Measurements from ENCODE around the gene CLCN1. TPM values are rescaled to one million over a fixed set of nuclear protein-coding genes. Genes with fewer than 3 reads are reported as not detected.
"Not testable (repeated sequence)": the region's sequence is repeated elsewhere in the genome, so short reads cannot be mapped to it uniquely, and the experiment has no call there.

Gene CLCN1
- total RNA-seq, 1 donor from 2014 or later = not detected

DNA sequence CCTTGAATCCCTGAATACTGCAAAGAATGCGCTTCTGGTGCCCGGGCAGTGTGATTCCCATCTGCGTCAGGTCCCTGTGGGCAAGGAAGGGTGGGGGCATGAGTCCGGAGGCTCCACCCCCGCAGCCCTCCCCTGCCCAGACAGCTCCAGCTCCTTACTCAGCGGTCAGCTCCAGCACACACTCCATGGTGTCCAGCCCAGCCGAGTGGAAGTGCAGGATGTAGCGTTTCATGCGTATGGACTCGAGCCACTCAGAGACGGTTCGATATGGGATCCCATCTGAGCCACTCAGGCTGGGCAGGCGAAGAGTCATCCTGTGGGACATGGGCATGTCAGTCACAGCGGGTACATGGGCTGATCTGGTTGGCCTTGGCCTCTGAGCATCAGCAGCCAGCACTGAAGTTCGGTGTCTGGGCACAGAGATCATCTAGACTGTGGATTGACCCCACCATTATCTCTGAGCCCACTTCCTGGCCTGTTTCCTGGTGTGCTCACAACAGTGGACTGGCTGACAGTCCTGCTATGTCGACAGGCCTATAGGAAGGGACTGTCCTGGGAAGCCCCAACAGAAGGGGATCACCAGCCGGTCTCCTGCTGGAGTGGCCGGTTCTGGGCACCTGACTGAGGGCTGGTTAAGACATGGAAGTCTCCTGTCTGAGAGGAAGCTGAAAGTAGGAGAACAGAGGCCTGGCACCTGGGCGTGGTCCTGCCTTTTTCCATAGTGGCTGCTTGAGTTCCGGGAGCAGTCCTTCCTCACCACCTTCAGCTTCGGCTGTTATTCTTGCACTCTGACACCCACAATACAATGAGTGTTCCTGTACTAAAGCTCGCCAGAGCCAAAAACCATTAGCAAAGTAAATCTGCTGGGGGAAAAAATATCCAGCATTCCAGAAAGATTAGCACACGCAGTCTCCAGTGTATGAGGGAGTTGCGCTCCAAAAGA is 75.8 kb downstream of the CLCN1 start:
- H3K4me1 Mint-ChIP-seq (ENCODE audit: unreplicated experiment) = peaks cover 40% of the 10 kb centered on the region

DNA sequence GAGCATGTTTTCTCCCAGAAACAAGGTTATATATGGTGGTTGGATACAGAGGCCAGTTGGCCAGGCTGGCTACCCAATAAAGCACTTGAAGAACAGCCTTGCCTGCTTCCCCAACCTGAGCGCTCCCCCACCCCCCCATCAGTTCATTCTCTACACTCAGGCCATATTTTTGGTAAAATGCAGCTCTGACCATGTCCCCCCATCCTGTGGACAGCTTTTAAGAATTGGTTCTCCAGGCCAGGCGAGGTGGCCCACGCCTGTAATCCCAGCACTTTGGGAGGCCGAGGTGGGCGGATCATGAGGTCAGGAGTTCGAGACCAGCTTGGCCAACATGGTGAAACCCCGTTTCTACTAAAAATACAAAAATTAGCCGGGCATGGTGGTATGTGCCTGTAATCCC is 76.5 kb downstream of the CLCN1 start:
- not testable (repeated sequence) for H3K4me3 Mint-ChIP-seq (ENCODE audit: unreplicated experiment); H3K9me3 Mint-ChIP-seq (ENCODE audit: unreplicated experiment); DNase-seq (ENCODE audit: low spot score)
- peaks cover 40% of the 10 kb centered on the region for H3K4me1 Mint-ChIP-seq (ENCODE audit: unreplicated experiment)
- peaks cover 16% of the 10 kb centered on the region for H3K27me3 Mint-ChIP-seq (ENCODE audit: unreplicated experiment)
- peaks cover 21% of the 10 kb centered on the region for H3K36me3 Mint-ChIP-seq (ENCODE audit: low read depth, unreplicated experiment)
- peak overlapping the region; percentile 71 for H3K27ac Mint-ChIP-seq (ENCODE audit: unreplicated experiment)

More for the DNA sequence above, 75.8 kb downstream of the CLCN1 start:
- peak overlapping the region; percentile 71 for H3K27ac Mint-ChIP-seq (ENCODE audit: unreplicated experiment)
- peak overlapping the region; percentile 42 for H3K4me3 Mint-ChIP-seq (ENCODE audit: unreplicated experiment)
- TF ChIP-seq, protein P1, sequence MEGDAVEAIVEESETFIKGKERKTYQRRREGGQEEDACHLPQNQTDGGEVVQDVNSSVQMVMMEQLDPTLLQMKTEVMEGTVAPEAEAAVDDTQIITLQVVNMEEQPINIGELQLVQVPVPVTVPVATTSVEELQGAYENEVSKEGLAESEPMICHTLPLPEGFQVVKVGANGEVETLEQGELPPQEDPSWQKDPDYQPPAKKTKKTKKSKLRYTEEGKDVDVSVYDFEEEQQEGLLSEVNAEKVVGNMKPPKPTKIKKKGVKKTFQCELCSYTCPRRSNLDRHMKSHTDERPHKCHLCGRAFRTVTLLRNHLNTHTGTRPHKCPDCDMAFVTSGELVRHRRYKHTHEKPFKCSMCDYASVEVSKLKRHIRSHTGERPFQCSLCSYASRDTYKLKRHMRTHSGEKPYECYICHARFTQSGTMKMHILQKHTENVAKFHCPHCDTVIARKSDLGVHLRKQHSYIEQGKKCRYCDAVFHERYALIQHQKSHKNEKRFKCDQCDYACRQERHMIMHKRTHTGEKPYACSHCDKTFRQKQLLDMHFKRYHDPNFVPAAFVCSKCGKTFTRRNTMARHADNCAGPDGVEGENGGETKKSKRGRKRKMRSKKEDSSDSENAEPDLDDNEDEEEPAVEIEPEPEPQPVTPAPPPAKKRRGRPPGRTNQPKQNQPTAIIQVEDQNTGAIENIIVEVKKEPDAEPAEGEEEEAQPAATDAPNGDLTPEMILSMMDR (IDR thresholded peaks at IDR 0.05; ENCODE audit: unreplicated experiment) = no peak
- H3K9me3 Mint-ChIP-seq (ENCODE audit: unreplicated experiment) = no peaks in the 10 kb centered on the region
- H3K36me3 Mint-ChIP-seq (ENCODE audit: low read depth, unreplicated experiment) = peaks cover 21% of the 10 kb centered on the region
- no peak for DNase-seq (ENCODE audit: low spot score)
- H3K27me3 Mint-ChIP-seq (ENCODE audit: unreplicated experiment) = peaks cover 14% of the 10 kb centered on the region

DNA sequence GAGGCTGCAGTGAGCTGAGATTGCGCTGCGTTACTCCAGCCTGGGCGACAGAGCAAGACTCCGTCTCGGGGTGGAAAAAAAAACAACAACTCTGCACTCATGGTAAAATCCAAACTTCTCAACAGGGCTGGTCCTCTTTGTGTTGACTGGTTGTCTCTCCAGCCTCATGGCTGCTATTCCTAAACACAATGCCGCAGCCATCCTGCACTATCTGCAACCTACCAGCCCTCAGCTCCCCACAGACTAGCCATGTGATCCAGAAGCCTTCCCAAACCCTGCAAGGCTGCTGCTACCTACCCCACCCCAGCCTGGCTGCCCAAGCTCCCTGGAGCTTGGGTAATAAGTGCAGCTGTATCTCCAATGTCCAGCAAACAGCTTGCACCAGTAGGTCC is 77.0 kb downstream of the CLCN1 start:
- Mint-ChIP-seq H3K27ac (ENCODE audit: unreplicated experiment) (no peak overlapping the region), H3K36me3 (ENCODE audit: low read depth, unreplicated experiment) (peaks cover 21% of the 10 kb centered on the region), H3K27me3 (ENCODE audit: unreplicated experiment) (peaks cover 19% of the 10 kb centered on the region), H3K9me3 (ENCODE audit: unreplicated experiment) (no peaks in the 10 kb centered on the region), H3K4me1 (ENCODE audit: unreplicated experiment) (peaks cover 37% of the 10 kb centered on the region), H3K4me3 (ENCODE audit: unreplicated experiment) (no peak overlapping the region)
- TF ChIP-seq, protein P1 (IDR thresholded peaks at IDR 0.05; ENCODE audit: unreplicated experiment) = no peak
- DNase-seq (ENCODE audit: low spot score) = no peak

DNA sequence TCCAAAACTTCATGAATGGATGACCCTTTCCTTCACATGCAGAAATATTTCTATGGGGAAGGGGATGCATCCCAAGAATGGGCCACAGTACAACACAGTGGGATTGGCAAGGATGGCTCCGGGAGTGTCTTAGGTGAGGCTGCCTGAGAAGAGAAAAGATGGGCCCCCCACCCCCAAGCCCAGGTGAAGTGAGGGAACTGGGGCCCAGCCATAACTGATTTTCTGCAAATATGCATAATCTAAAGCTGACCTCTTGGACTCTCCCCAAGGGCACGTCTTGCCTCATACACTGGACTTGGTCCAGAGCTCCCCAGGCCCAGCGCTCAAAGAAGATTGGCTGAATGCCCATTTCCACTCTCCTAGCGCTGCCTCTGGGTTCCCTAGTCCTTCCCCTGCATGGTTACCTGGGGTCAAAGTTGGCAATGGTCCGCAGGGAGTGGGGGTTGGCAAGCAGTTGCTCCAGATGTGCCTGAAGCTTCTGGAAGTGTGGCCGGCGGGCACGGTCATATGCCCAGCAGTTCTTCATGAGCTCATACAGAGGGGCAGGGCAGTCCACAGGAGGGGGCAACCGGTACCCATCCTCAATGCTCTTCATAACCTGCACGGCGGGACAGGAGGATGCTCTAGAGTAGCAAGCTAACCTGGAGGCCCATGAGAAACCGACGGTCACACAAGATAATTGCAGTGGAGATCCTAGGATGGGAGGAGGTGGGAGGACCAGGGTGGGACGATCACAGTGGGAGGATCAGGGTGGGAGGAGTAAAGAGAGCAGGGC is 77.5 kb downstream of the CLCN1 start:
- Mint-ChIP-seq H3K9me3 (ENCODE audit: unreplicated experiment) (no peaks in the 10 kb centered on the region), H3K27ac (ENCODE audit: unreplicated experiment) (no peak overlapping the region), H3K4me1 (ENCODE audit: unreplicated experiment) (peaks cover 37% of the 10 kb centered on the region), H3K36me3 (ENCODE audit: low read depth, unreplicated experiment) (peaks cover 21% of the 10 kb centered on the region), H3K4me3 (ENCODE audit: unreplicated experiment) (peak overlapping the region; percentile 59), H3K27me3 (ENCODE audit: unreplicated experiment) (peaks cover 19% of the 10 kb centered on the region)
- TF ChIP-seq, protein P1 (IDR thresholded peaks at IDR 0.05; ENCODE audit: unreplicated experiment) = no peak
- no peak for DNase-seq (ENCODE audit: low spot score)

DNA sequence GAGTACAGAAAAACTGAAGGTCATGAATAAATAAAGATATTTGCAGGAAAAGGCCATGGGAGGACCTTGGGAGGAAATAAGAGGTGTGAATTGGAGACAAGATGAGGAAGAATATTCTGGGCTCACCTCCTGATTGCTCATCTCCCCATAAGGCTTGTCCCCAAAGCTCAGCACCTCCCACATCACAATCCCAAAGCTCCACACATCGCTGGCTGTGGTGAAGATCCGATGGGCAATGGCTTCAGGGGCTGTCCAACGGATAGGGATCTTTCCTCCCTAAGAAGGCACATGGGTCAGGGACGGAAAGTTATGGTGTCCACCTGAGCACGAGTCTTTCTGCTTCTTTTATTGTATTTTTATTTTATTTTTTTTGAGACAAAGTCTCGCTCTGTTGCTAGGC is 78.2 kb downstream of the CLCN1 start:
- Mint-ChIP-seq H3K27ac (ENCODE audit: unreplicated experiment) (no peak overlapping the region), H3K27me3 (ENCODE audit: unreplicated experiment) (peaks cover 19% of the 10 kb centered on the region), H3K4me1 (ENCODE audit: unreplicated experiment) (peaks cover 35% of the 10 kb centered on the region), H3K9me3 (ENCODE audit: unreplicated experiment) (no peaks in the 10 kb centered on the region), H3K36me3 (ENCODE audit: low read depth, unreplicated experiment) (peaks cover 20% of the 10 kb centered on the region), H3K4me3 (ENCODE audit: unreplicated experiment) (peak overlapping the region; percentile 59)
- no peak for DNase-seq (ENCODE audit: low spot score)
- TF ChIP-seq, protein P1 (IDR thresholded peaks at IDR 0.05; ENCODE audit: unreplicated experiment) = no peak
